H9 (cell line): ENCODE results near the gene EPC1. TPM values are rescaled to one million over a fixed set of nuclear protein-coding genes. Genes with fewer than 3 reads are reported as not detected.
"Not testable (repeated sequence)": the region's sequence is repeated elsewhere in the genome, so short reads cannot be mapped to it uniquely, and the experiment has no call there.

Experiments
- DNase-seq: peaks from one replicate; pipeline ENCODE4 v3.0.0-alpha.2; 2017
- H2AFZ ChIP-seq: one replicate; pipeline ENCODE4 v1.6.1; 2013; ENCODE audit warnings: mild to moderate bottlenecking, low read length, control low read depth, moderate library complexity
- H2AK5ac ChIP-seq: 2 replicates; pipeline ENCODE4 v1.6.1; 2013; ENCODE audit warnings: low read length, control low read depth, mixed read lengths; ENCODE audit not compliant: insufficient read length
- H2BK120ac ChIP-seq: one replicate; pipeline ENCODE4 v1.6.1; 2013; ENCODE audit warnings: low read depth, mild to moderate bottlenecking, low read length, control low read depth, inconsistent platforms; ENCODE audit not compliant: poor library complexity, severe bottlenecking
- H2BK12ac ChIP-seq: 2 replicates; pipeline ENCODE4 v1.6.1; 2013; ENCODE audit warnings: low read length, control low read depth, mixed read lengths, low read depth; ENCODE audit not compliant: insufficient read length
- H2BK15ac ChIP-seq: 2 replicates; pipeline ENCODE4 v1.6.1; 2013; ENCODE audit warnings: low read depth, low read length, control low read depth
- H2BK20ac ChIP-seq: one replicate; pipeline ENCODE4 v1.6.1; 2013; ENCODE audit warnings: low read depth, mild to moderate bottlenecking, low read length, control low read depth, inconsistent platforms; ENCODE audit not compliant: poor library complexity, severe bottlenecking
- H2BK5ac ChIP-seq: 2 replicates; pipeline ENCODE4 v1.6.1; 2013; ENCODE audit warnings: low read length, control low read depth, mixed read lengths; ENCODE audit not compliant: insufficient read length
- H3K14ac ChIP-seq: 2 replicates; pipeline ENCODE4 v1.6.1; 2013; ENCODE audit warnings: low read length, control low read depth; ENCODE audit not compliant: insufficient read depth
- H3K18ac ChIP-seq: 2 replicates; pipeline ENCODE4 v1.6.1; 2013; ENCODE audit warnings: low read depth, mild to moderate bottlenecking, mixed read lengths, low read length, control low read depth; ENCODE audit not compliant: insufficient read length
- H3K23ac ChIP-seq: 2 replicates; pipeline ENCODE4 v1.6.1; 2013; ENCODE audit warnings: low read length, control low read depth, mixed read lengths, low read depth; ENCODE audit not compliant: insufficient read length
- H3K23me2 ChIP-seq: 2 replicates; pipeline ENCODE4 v1.6.1; 2013; ENCODE audit warnings: low read depth, mild to moderate bottlenecking, mixed read lengths, low read length, control low read depth; ENCODE audit not compliant: insufficient read length, poor library complexity, severe bottlenecking
- H3K27ac ChIP-seq: 2 replicates; pipeline ENCODE4 v1.5.1; 2013; ENCODE audit warnings: low read length, control low read depth, mixed read lengths, low read depth; ENCODE audit not compliant: insufficient read length
- H3K27me3 ChIP-seq: 2 replicates; pipeline ENCODE4 v1.6.1; 2013; ENCODE audit warnings: low read length, control low read depth, inconsistent platforms; ENCODE audit not compliant: insufficient read depth
- H3K4ac ChIP-seq: 2 replicates; pipeline ENCODE4 v1.6.1; 2013; ENCODE audit warnings: low read depth, mild to moderate bottlenecking, control low read depth, inconsistent platforms, low read length, moderate library complexity
- H3K4me1 ChIP-seq: 2 replicates; pipeline ENCODE4 v1.6.1; 2013; ENCODE audit warnings: low read length, control low read depth, inconsistent platforms; ENCODE audit not compliant: insufficient read depth
- H3K4me2 ChIP-seq: 2 replicates; pipeline ENCODE4 v1.6.1; 2013; ENCODE audit warnings: low read length, control low read depth, mixed read lengths; ENCODE audit not compliant: insufficient read length, insufficient read depth
- H3K56ac ChIP-seq: 2 replicates; pipeline ENCODE4 v1.6.1; 2013; ENCODE audit warnings: low read depth, mild to moderate bottlenecking, mixed read lengths, low read length, control low read depth; ENCODE audit not compliant: insufficient read length
- H3K79me1 ChIP-seq: 2 replicates; pipeline ENCODE4 v1.6.1; 2013; ENCODE audit warnings: low read depth, mild to moderate bottlenecking, moderate library complexity, low read length, control low read depth, inconsistent platforms; ENCODE audit not compliant: insufficient read depth, poor library complexity, severe bottlenecking
- H3K79me2 ChIP-seq: 2 replicates; pipeline ENCODE4 v1.6.1; 2013; ENCODE audit warnings: low read length, control low read depth, inconsistent platforms; ENCODE audit not compliant: insufficient read depth
- H3K9ac ChIP-seq: 2 replicates; pipeline ENCODE4 v1.6.1; 2013; ENCODE audit warnings: low read length, control low read depth, mixed read lengths; ENCODE audit not compliant: insufficient read length; ENCODE audit errors: extremely low read depth
- H3K9me3 ChIP-seq: one replicate; pipeline ENCODE4 v1.6.1; 2013; ENCODE audit warnings: low read depth, low read length, inconsistent platforms; ENCODE audit not compliant: control insufficient read depth
- H3T11ph ChIP-seq: one replicate; pipeline ENCODE4 v1.6.1; 2013; ENCODE audit warnings: mild to moderate bottlenecking, low read length, control low read depth, inconsistent platforms
- H4K20me1 ChIP-seq: one replicate; pipeline ENCODE4 v1.6.1; 2013; ENCODE audit not compliant: control insufficient read depth, insufficient read length, insufficient read depth
- H4K5ac ChIP-seq: 2 replicates; pipeline ENCODE4 v1.6.1; 2013; ENCODE audit warnings: low read depth, mild to moderate bottlenecking, mixed read lengths, low read length, control low read depth; ENCODE audit not compliant: insufficient read length
- H4K8ac ChIP-seq: replicated peaks from 2 replicates; pipeline ENCODE4 v1.6.1; 2013; ENCODE audit warnings: low read length, control low read depth, mixed read lengths, low read depth; ENCODE audit not compliant: insufficient read length
- H4K91ac ChIP-seq: 2 replicates; pipeline ENCODE4 v1.6.1; 2013; ENCODE audit warnings: low read depth, mild to moderate bottlenecking, moderate library complexity, mixed read lengths, low read length, control low read depth; ENCODE audit not compliant: insufficient read length
- H3K27ac Mint-ChIP-seq, 3 experiments: 2 replicates in 2 of 3; 3 replicates in 1 of 3; pipeline ENCODE4 v1.8.0; 2020 to 2021; ENCODE audit warnings: mixed read lengths in 3 of 3, mild to moderate bottlenecking in 1 of 3, moderate library complexity in 1 of 3
- H3K27me3 Mint-ChIP-seq: 2 replicates; pipeline ENCODE4 v1.8.0; 2021; ENCODE audit warnings: low read depth, mild to moderate bottlenecking, moderate library complexity, mixed read lengths
- H3K36me3 Mint-ChIP-seq, 3 experiments: 2 replicates in 2 of 3; 3 replicates in 1 of 3; pipeline ENCODE4 v1.8.0; 2020 to 2021; ENCODE audit warnings: low read depth in 3 of 3, mixed read lengths in 3 of 3; ENCODE audit not compliant: insufficient read depth in 1 of 3
- H3K4me1 Mint-ChIP-seq, 2 experiments: 2 replicates each; pipeline ENCODE4 v1.8.0; 2020; ENCODE audit warnings: mixed read lengths in 2 of 2
- H3K4me3 Mint-ChIP-seq, 2 experiments: 2 replicates in 1 of 2; 3 replicates in 1 of 2; pipeline ENCODE4 v1.8.0; 2020 to 2021; ENCODE audit warnings: mild to moderate bottlenecking in 2 of 2, mixed read lengths in 2 of 2, moderate library complexity in 1 of 2
- H3K9me3 Mint-ChIP-seq, 2 experiments: 2 replicates in 1 of 2; 3 replicates in 1 of 2; pipeline ENCODE4 v1.8.0; 2020; ENCODE audit warnings: mild to moderate bottlenecking in 2 of 2, mixed read lengths in 2 of 2, moderate library complexity in 1 of 2
- CTCF ChIP-seq: fragments of 200-600 bp; sonication (generic); conservative IDR thresholded peaks from 3 replicates; pipeline ENCODE4 v1.8.0; 2021; ENCODE audit warnings: antibody characterized with exemption, mild to moderate bottlenecking
- WGBS: extraction: QIAGEN DNeasy Blood & Tissue Kit; methylation state at CpG from one replicate; pipeline ENCODE4 v1.1.7; 2013; ENCODE audit warnings: missing lambda C conversion rate, low lambda C conversion rate, mixed read lengths; ENCODE audit not compliant: insufficient read length; ENCODE audit errors: extremely low coverage; 5-methylcytosine and 5-hydroxymethylcytosine counted together
- total RNA-seq: library from RNA; stranded (reverse); gene quantifications from 2 replicates; pipeline ENCODE4 v1.2.1, GENCODE V29; 2021

Gene EPC1
- total RNA-seq, 1 experiment from 2014 or later: 32.5 TPM

- peak overlapping the region; percentile 27 to 95 (median 50); a peak in 4 of 7 replicates for H3K27ac Mint-ChIP-seq
- H2BK15ac ChIP-seq: no peak overlapping the region
Measured at GRCh38 chr10:32232378-32232777, 114.6 kb downstream of the EPC1 start.

GRCh38 chr10:32229788-32230187, 117.2 kb downstream of the EPC1 start:
- not testable (repeated sequence) for H3K9ac ChIP-seq, H3K27ac ChIP-seq, H3K18ac ChIP-seq, H2BK120ac ChIP-seq, H2AFZ ChIP-seq, H2BK12ac ChIP-seq, H3K9me3 ChIP-seq, H4K91ac ChIP-seq, H4K8ac ChIP-seq, H3K23ac ChIP-seq, H2AK5ac ChIP-seq, H3K4ac ChIP-seq, H3T11ph ChIP-seq, DNase-seq, H3K27me3 ChIP-seq, H3K79me2 ChIP-seq, H2BK20ac ChIP-seq, H3K4me2 ChIP-seq, H3K14ac ChIP-seq, H3K56ac ChIP-seq, H3K4me3 Mint-ChIP-seq, H3K4me1 ChIP-seq, H3K23me2 ChIP-seq, H2BK5ac ChIP-seq, H3K27me3 Mint-ChIP-seq, H3K79me1 ChIP-seq, H4K5ac ChIP-seq, H4K20me1 ChIP-seq, H2BK15ac ChIP-seq
- no CpG with 5 or more reads among the region's 7 CpGs for WGBS
- Mint-ChIP-seq H3K36me3 (peaks cover 11 to 25% (median 12%) of the 10 kb centered on the region in 3 experiments), H3K27ac (peak overlapping the region in 1 of 3 experiments; percentile 2; a peak in 4 of 7 replicates), H3K9me3 (peaks cover 19 to 26% of the 10 kb centered on the region in 2 experiments), H3K4me1 (peaks cover 25 to 31% of the 10 kb centered on the region in 2 experiments)

More at GRCh38 chr10:32232378-32232777, 114.6 kb downstream of the EPC1 start:
- Histone ChIP-seq H3K4me2 (no peak overlapping the region), H3K4me1 (no peaks in the 10 kb centered on the region; the same call in 1 of the 2 replicates), H3K23ac (no peak overlapping the region), H4K8ac (no peak overlapping the region), H3K18ac (no peak overlapping the region), H3K9ac (no peak overlapping the region), H4K91ac (no peak overlapping the region), H3K79me2 (no peaks in the 10 kb centered on the region), H3K27me3 (no peaks in the 10 kb centered on the region), H4K20me1 (no peaks in the 10 kb centered on the region), H2BK20ac (no peak overlapping the region), H4K5ac (no peak overlapping the region), H3K4ac (no peak overlapping the region), H3K56ac (no peak overlapping the region), H2AFZ (peak overlapping the region; percentile 29), H3K27ac (no peak overlapping the region), H2BK5ac (no peak overlapping the region), H2AK5ac (no peak overlapping the region), H3T11ph (no peak overlapping the region), H2BK120ac (no peak overlapping the region), H3K9me3 (no peaks in the 10 kb centered on the region), H3K14ac (no peak overlapping the region), H3K23me2 (no peaks in the 10 kb centered on the region), H2BK12ac (no peak overlapping the region), H3K79me1 (no peaks in the 10 kb centered on the region)
- DNase-seq: peak; percentile 63
- H3K36me3 Mint-ChIP-seq: peaks cover 12 to 34% (median 14%) of the 10 kb centered on the region in 3 experiments
- H3K4me1 Mint-ChIP-seq: peaks cover 25 to 31% of the 10 kb centered on the region in 2 experiments
- H3K4me3 Mint-ChIP-seq: no peak overlapping the region; a peak in 1 of 5 replicates
- no peak for TF ChIP-seq CTCF
- H3K9me3 Mint-ChIP-seq: peaks cover 27 to 33% of the 10 kb centered on the region in 2 experiments
- no peaks in the 10 kb centered on the region for H3K27me3 Mint-ChIP-seq
- no CpG with 5 or more reads among the region's 1 CpG for WGBS
